Immature natural killer cell (primary cell): ENCODE measurements around the gene TDO2. TPM values are rescaled to one million over a fixed set of nuclear protein-coding genes. Genes with fewer than 3 reads are reported as not detected.

Experiments used
- DNase-seq, 3 donors: peaks; one replicate each; pipeline ENCODE4 v3.0.0; 2022; ENCODE audit warnings: mixed read lengths in 1 of 3
- H3K27ac Mint-ChIP-seq, 6 donors: one replicate each; pipeline ENCODE4 v1.8.0; 2020; ENCODE audit warnings: mixed read lengths in 6 of 6, mild to moderate bottlenecking in 5 of 6, inconsistent platforms in 4 of 6, moderate library complexity in 3 of 6
- H3K27me3 Mint-ChIP-seq, 3 donors: one replicate each; pipeline ENCODE4 v1.8.0; 2020 to 2021; ENCODE audit warnings: low read depth in 3 of 3, mild to moderate bottlenecking in 3 of 3, mixed read lengths in 3 of 3, moderate library complexity in 3 of 3, inconsistent platforms in 1 of 3
- H3K36me3 Mint-ChIP-seq, 3 donors: one replicate each; pipeline ENCODE4 v1.8.0; 2020; ENCODE audit warnings: mixed read lengths in 3 of 3, inconsistent platforms in 2 of 3, mild to moderate bottlenecking in 2 of 3
- H3K4me1 Mint-ChIP-seq, 2 donors: one replicate each; pipeline ENCODE4 v1.8.0; 2020; ENCODE audit warnings: inconsistent platforms in 2 of 2, mild to moderate bottlenecking in 2 of 2, mixed read lengths in 2 of 2, moderate library complexity in 1 of 2
- H3K4me3 Mint-ChIP-seq, 5 donors: one replicate each; pipeline ENCODE4 v1.8.0; 2020; ENCODE audit warnings: mild to moderate bottlenecking in 5 of 5, mixed read lengths in 5 of 5, inconsistent platforms in 3 of 5, moderate library complexity in 3 of 5
- H3K9me3 Mint-ChIP-seq, 6 donors: one replicate each; pipeline ENCODE4 v1.8.0; 2020; ENCODE audit warnings: mild to moderate bottlenecking in 6 of 6, mixed read lengths in 6 of 6, inconsistent platforms in 4 of 6, moderate library complexity in 3 of 6
- polyA plus RNA-seq, 3 donors: library from polyadenylated mRNA; unstranded; fragments of 300-500 nt; fragmentation: Illumina TruSeq; gene quantifications; one replicate each; pipeline ENCODE4 v1.2.3, GENCODE V29; 2021

Gene TDO2
- polyA plus RNA-seq: not detected

GRCh38 chr4:155903453-155903852 is at the start of gene TDO2:
TSS of gene TDO2 (plus strand) at chr4:155903696. CDS start at chr4:155903759, 63 bp downstream.
- DNase-seq: no peak
- Mint-ChIP-seq H3K36me3 (no peaks in the 10 kb centered on the region), H3K4me1 (no peaks in the 10 kb centered on the region), H3K27me3 (peaks cover 0 to 3% (median 0%) of the 10 kb centered on the region in 3 donors), H3K27ac (no peak within 1 kb of the TSS), H3K4me3 (no peak within 1 kb of the TSS), H3K9me3 (peaks cover 0 to 3% (median under 1%) of the 10 kb centered on the region in 6 donors)

GRCh38 chr4:155854582-155855226 is 48.8 kb upstream of the TDO2 start:
- no peak overlapping the region for H3K27ac Mint-ChIP-seq
- no peak for DNase-seq
- H3K36me3 Mint-ChIP-seq: peaks cover 0 to 4% (median 0%) of the 10 kb centered on the region in 3 donors
- no peaks in the 10 kb centered on the region for H3K4me1 Mint-ChIP-seq
- no peak overlapping the region for H3K4me3 Mint-ChIP-seq
- H3K9me3 Mint-ChIP-seq: peaks cover 0 to 7% (median under 1%) of the 10 kb centered on the region in 6 donors
- peaks cover 0 to 2% (median 0%) of the 10 kb centered on the region in 3 donors for H3K27me3 Mint-ChIP-seq

GRCh38 chr4:155855897-155856296 is 47.6 kb upstream of the TDO2 start:
- Mint-ChIP-seq H3K36me3 (no peaks in the 10 kb centered on the region), H3K9me3 (no peaks in the 10 kb centered on the region), H3K27me3 (peaks cover 0 to 2% (median 0%) of the 10 kb centered on the region in 3 donors), H3K4me1 (no peaks in the 10 kb centered on the region), H3K27ac (no peak overlapping the region), H3K4me3 (no peak overlapping the region)
- DNase-seq: no peak

- DNase-seq: no peak
- Mint-ChIP-seq H3K9me3 (peaks cover 0 to 19% (median 4%) of the 10 kb centered on the region in 6 donors), H3K27ac (no peak within 1 kb of the TSS), H3K4me3 (no peak within 1 kb of the TSS), H3K4me1 (no peaks in the 10 kb centered on the region), H3K27me3 (peaks cover 0 to 2% (median 0%) of the 10 kb centered on the region in 3 donors), H3K36me3 (peaks cover 0 to 5% (median 0%) of the 10 kb centered on the region in 3 donors)
Measured at GRCh38 chr4:155866177-155866576, 37.3 kb upstream of the TDO2 start, which contains the start of gene ASIC5. TSS of gene ASIC5 (minus strand) at chr4:155866277. CDS start at chr4:155866226, 51 bp downstream.

GRCh38 chr4:155875878-155876277 is 27.6 kb upstream of the TDO2 start:
- peaks cover 0 to 6% (median 2%) of the 10 kb centered on the region in 3 donors for H3K27me3 Mint-ChIP-seq
- no peaks in the 10 kb centered on the region for H3K4me1 Mint-ChIP-seq
- no peak for DNase-seq
- peaks cover 4 to 31% (median 11%) of the 10 kb centered on the region in 6 donors for H3K9me3 Mint-ChIP-seq
- no peak overlapping the region for H3K4me3 Mint-ChIP-seq
- H3K36me3 Mint-ChIP-seq: peaks cover 0 to 3% (median 0%) of the 10 kb centered on the region in 3 donors
- no peak overlapping the region for H3K27ac Mint-ChIP-seq

GRCh38 chr4:155877971-155878370 is 25.5 kb upstream of the TDO2 start:
- DNase-seq: no peak
- Mint-ChIP-seq H3K4me3 (no peak overlapping the region), H3K4me1 (no peaks in the 10 kb centered on the region), H3K36me3 (peaks cover 0 to 3% (median 0%) of the 10 kb centered on the region in 3 donors), H3K27ac (no peak overlapping the region), H3K27me3 (peaks cover 2 to 4% (median 2%) of the 10 kb centered on the region in 3 donors), H3K9me3 (peaks cover 4 to 31% (median 11%) of the 10 kb centered on the region in 6 donors)

GRCh38 chr4:155878611-155879010 is 24.9 kb upstream of the TDO2 start:
- H3K27ac Mint-ChIP-seq: no peak overlapping the region
- peaks cover 2 to 4% (median 2%) of the 10 kb centered on the region in 3 donors for H3K27me3 Mint-ChIP-seq
- H3K4me3 Mint-ChIP-seq: no peak overlapping the region
- no peak for DNase-seq
- peaks cover 4 to 31% (median 11%) of the 10 kb centered on the region in 6 donors for H3K9me3 Mint-ChIP-seq
- H3K4me1 Mint-ChIP-seq: no peaks in the 10 kb centered on the region
- H3K36me3 Mint-ChIP-seq: peaks cover 0 to 3% (median 0%) of the 10 kb centered on the region in 3 donors

- no peak for DNase-seq
- H3K4me1 Mint-ChIP-seq: no peaks in the 10 kb centered on the region
- no peak overlapping the region for H3K4me3 Mint-ChIP-seq
- H3K27ac Mint-ChIP-seq: no peak overlapping the region
- peaks cover 0 to 3% (median 0%) of the 10 kb centered on the region in 3 donors for H3K36me3 Mint-ChIP-seq
- peaks cover 2 to 7% (median 2%) of the 10 kb centered on the region in 3 donors for H3K27me3 Mint-ChIP-seq
- H3K9me3 Mint-ChIP-seq: peaks cover 4 to 31% (median 11%) of the 10 kb centered on the region in 6 donors
Measured at GRCh38 chr4:155879767-155880166, 23.7 kb upstream of the TDO2 start.

- H3K27ac Mint-ChIP-seq: no peak overlapping the region
- peaks cover 2 to 7% (median 2%) of the 10 kb centered on the region in 3 donors for H3K27me3 Mint-ChIP-seq
- no peak for DNase-seq
- no peak overlapping the region for H3K4me3 Mint-ChIP-seq
- peaks cover 0 to 20% (median 11%) of the 10 kb centered on the region in 6 donors for H3K9me3 Mint-ChIP-seq
- H3K36me3 Mint-ChIP-seq: no peaks in the 10 kb centered on the region
- no peaks in the 10 kb centered on the region for H3K4me1 Mint-ChIP-seq
Measured at GRCh38 chr4:155881555-155881954, 21.9 kb upstream of the TDO2 start.

GRCh38 chr4:155883895-155884294 is 19.6 kb upstream of the TDO2 start:
- Mint-ChIP-seq H3K4me3 (no peak overlapping the region), H3K27me3 (peaks cover 0 to 3% (median 2%) of the 10 kb centered on the region in 3 donors), H3K36me3 (no peaks in the 10 kb centered on the region), H3K9me3 (peaks cover 0 to 7% (median under 1%) of the 10 kb centered on the region in 6 donors), H3K27ac (no peak overlapping the region), H3K4me1 (no peaks in the 10 kb centered on the region)
- no peak for DNase-seq

GRCh38 chr4:155885666-155886065 is 17.8 kb upstream of the TDO2 start:
- Mint-ChIP-seq H3K36me3 (no peaks in the 10 kb centered on the region), H3K4me3 (no peak overlapping the region), H3K4me1 (no peaks in the 10 kb centered on the region), H3K27me3 (peaks cover 0 to 4% (median 3%) of the 10 kb centered on the region in 3 donors), H3K9me3 (peaks cover 0 to 6% (median 0%) of the 10 kb centered on the region in 6 donors), H3K27ac (no peak overlapping the region)
- DNase-seq: no peak

GRCh38 chr4:155887045-155887444 is 16.5 kb upstream of the TDO2 start:
- H3K4me3 Mint-ChIP-seq: no peak overlapping the region
- H3K9me3 Mint-ChIP-seq: peaks cover 0 to 8% (median 2%) of the 10 kb centered on the region in 6 donors
- H3K4me1 Mint-ChIP-seq: no peaks in the 10 kb centered on the region
- H3K36me3 Mint-ChIP-seq: no peaks in the 10 kb centered on the region
- H3K27me3 Mint-ChIP-seq: peaks cover 0 to 8% (median 3%) of the 10 kb centered on the region in 3 donors
- H3K27ac Mint-ChIP-seq: no peak overlapping the region
- DNase-seq: no peak

GRCh38 chr4:155887847-155888570 is 15.5 kb upstream of the TDO2 start:
- Mint-ChIP-seq H3K4me3 (no peak overlapping the region), H3K4me1 (no peaks in the 10 kb centered on the region), H3K27me3 (peaks cover 0 to 12% (median 4%) of the 10 kb centered on the region in 3 donors), H3K9me3 (peaks cover 0 to 8% (median 2%) of the 10 kb centered on the region in 6 donors), H3K27ac (no peak overlapping the region), H3K36me3 (no peaks in the 10 kb centered on the region)
- DNase-seq: no peak
